Effector memory CD4-positive, alpha-beta T cell (primary cell): Measurements from ENCODE around the gene HNRNPUL1.
A peak's percentile ranks its signal among the peaks of the same experiment; 100 is the strongest.

ENCODE experiments used
- DNase-seq, 3 donors: peaks; one replicate each; pipeline ENCODE4 v3.0.0-alpha.2; 2020
- H3K27ac ChIP-seq: 2 replicates; pipeline ENCODE4 v1.7.0; 2013; ENCODE audit warnings: mild to moderate bottlenecking, low read length, moderate library complexity; ENCODE audit not compliant: insufficient read depth, poor library complexity, severe bottlenecking
- H3K27me3 ChIP-seq: replicated peaks from 2 replicates; pipeline ENCODE4 v1.7.0; 2013; ENCODE audit warnings: mild to moderate bottlenecking, low read length; ENCODE audit not compliant: insufficient read depth, control insufficient read depth, poor library complexity, severe bottlenecking
- H3K36me3 ChIP-seq: 2 replicates; pipeline ENCODE4 v1.7.0; 2013; ENCODE audit warnings: mild to moderate bottlenecking, low read length, moderate library complexity; ENCODE audit not compliant: control insufficient read depth, insufficient read depth
- H3K4me1 ChIP-seq: 2 replicates; pipeline ENCODE4 v1.7.0; 2013; ENCODE audit warnings: low read length, mild to moderate bottlenecking; ENCODE audit not compliant: control insufficient read depth, insufficient read depth, poor library complexity, severe bottlenecking
- H3K4me3 ChIP-seq: 2 replicates; pipeline ENCODE4 v1.7.0; 2013; ENCODE audit warnings: low read length, low read depth, mild to moderate bottlenecking; ENCODE audit not compliant: insufficient read depth, poor library complexity, severe bottlenecking
- H3K9me3 ChIP-seq: 2 replicates; pipeline ENCODE4 v1.7.0; 2013; ENCODE audit warnings: mild to moderate bottlenecking, low read length, moderate library complexity; ENCODE audit not compliant: control insufficient read depth
- total RNA-seq, 3 donors: gene quantifications; one replicate each; lab custom pipeline; 2026; lab: John Stamatoyannopoulos, UW

The HNRNPUL1 gene
- 220 to 348 (median 265) reads per million in 3 donors for total RNA-seq

DNA sequence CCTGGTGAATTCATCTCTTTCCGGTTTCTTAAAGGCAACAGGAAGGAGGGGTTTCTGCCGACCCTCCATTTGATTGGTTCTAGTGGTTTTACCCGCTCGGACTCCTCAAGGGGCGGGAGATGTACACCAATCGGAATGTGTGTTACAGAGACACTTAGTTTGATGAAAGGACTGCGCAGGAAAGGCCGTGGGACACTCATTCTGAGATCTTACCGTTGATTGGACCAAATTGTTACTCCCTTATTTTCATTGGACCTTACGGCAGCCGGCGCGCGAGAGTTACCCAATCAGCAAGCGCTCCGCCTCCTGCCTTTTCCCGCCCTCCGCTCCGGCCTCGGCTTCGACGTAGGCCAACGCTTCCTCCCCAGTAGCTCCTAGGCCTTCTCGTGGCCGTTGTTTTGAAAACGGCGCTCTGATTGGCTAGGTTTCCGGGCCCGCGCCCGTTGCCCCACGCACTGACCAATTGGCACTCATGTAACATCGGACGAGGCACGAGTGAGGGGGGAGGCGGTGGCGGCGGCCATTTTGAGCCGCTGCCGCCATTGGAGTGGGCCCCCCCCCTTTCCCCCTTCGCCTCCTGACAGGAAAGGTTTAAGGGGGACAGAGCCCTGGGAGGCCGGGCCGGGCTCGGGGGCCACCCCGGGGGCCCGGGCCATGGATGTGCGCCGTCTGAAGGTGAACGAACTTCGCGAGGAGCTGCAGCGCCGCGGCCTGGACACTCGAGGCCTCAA, at the start of gene HNRNPUL1:
Gene HNRNPUL1 (plus strand): TSS at position 523 of the 731 bp plus-strand sequence. CDS start 132 bp downstream, at position 655.
- Histone ChIP-seq H3K4me3 (peak within 1 kb of the TSS; percentile 79), H3K27ac (peak within 1 kb of the TSS; percentile 100), H3K9me3 (no peaks in the 10 kb centered on the region), H3K4me1 (peaks cover 18% of the 10 kb centered on the region), H3K27me3 (no peaks in the 10 kb centered on the region), H3K36me3 (peaks cover 11% of the 10 kb centered on the region)
- peak; percentile 99 for DNase-seq

DNA sequence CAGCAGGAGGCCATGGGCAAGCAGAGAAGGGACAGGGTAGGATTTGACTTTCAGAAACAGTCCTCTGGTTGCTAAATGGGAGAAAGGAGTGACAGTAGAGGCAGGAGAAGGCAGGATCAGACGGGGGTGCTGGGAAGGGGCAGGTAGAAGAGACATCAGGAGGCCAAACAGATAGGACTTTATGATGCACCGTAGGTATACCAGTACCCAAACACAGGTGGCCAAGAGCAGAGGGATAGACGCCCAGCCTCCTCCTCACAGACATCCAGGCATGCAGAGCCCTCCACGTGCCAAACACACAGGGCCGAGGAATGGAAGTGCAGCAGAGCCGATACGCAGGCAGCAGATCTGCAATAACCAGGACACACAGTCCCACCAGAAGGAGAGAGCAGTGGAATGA, 46.4 kb upstream of the HNRNPUL1 start:
- Histone ChIP-seq H3K4me1 (no peaks in the 10 kb centered on the region), H3K27ac (no peak overlapping the region), H3K9me3 (no peaks in the 10 kb centered on the region), H3K4me3 (no peak overlapping the region), H3K36me3 (no peaks in the 10 kb centered on the region), H3K27me3 (no peaks in the 10 kb centered on the region)
- DNase-seq = no peak

DNA sequence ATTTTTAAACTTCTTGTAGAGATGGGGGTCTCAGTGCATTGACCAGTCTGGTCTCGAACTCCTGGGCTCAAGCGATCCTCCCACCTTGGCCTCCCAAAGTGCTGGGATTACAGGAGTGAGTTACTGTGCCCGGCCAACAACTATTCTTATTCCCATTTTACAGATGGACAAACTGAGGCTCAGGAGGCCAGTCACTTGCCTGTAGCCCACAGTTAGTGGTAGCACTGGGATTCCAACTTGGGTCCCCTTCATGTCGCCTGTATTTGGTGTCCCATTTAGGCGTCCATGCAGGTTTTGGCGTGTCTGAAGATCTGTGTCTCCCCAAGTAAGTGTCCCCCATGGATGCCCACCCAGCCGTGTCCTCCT, 45.9 kb upstream of the HNRNPUL1 start:
- Histone ChIP-seq H3K9me3 (no peaks in the 10 kb centered on the region), H3K36me3 (no peaks in the 10 kb centered on the region), H3K4me3 (no peak overlapping the region), H3K4me1 (no peaks in the 10 kb centered on the region), H3K27me3 (no peaks in the 10 kb centered on the region), H3K27ac (no peak overlapping the region)
- DNase-seq = no peak

GRCh38 chr19:41218615-41219507, 45.3 kb upstream of the HNRNPUL1 start, which contains the start of gene AXL:
Gene AXL, plus strand, starts transcription at chr19:41219223. Its CDS starts 170 bp downstream, at chr19:41219393.
- no peak within 1 kb of the TSS for H3K4me3 ChIP-seq
- DNase-seq = no peak
- H3K36me3 ChIP-seq = no peaks in the 10 kb centered on the region
- no peak within 1 kb of the TSS for H3K27ac ChIP-seq
- no peaks in the 10 kb centered on the region for H3K27me3 ChIP-seq
- H3K9me3 ChIP-seq = no peaks in the 10 kb centered on the region
- H3K4me1 ChIP-seq = no peaks in the 10 kb centered on the region

DNA sequence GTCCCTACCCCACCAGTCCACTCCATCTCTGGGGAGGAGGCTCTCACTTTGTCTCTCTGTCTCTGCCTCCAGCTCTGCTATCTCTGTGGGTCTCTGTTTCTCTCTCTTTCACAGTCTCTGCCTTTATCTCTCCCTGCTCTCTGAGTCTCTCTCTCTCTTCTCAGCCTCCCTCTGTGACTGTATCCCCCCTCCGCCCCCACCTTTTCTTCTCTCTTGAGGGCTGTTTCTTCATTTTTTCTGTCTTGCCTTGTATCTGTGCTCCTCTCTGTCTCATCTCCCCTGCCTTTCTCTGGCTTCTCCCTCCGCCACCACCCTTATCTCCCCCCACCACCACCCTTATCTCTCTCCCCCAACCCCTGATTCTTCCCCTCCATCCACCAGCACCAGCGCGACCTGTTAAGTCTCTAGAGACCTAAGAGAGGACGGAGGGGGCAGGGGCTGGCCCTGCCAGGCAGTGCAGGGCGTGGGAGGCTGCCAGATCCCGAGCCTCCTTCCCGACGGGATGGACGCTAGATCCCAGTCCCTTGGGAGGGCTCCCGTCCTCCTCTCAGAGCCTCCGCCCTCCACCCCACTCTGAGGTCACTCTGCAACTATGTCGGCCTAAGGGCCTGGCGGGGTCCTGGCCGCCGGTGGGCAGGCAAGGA, 44.1 kb upstream of the HNRNPUL1 start:
- H3K27ac ChIP-seq = no peak overlapping the region
- no peaks in the 10 kb centered on the region for H3K9me3 ChIP-seq
- no peaks in the 10 kb centered on the region for H3K27me3 ChIP-seq
- H3K36me3 ChIP-seq = no peaks in the 10 kb centered on the region
- no peaks in the 10 kb centered on the region for H3K4me1 ChIP-seq
- DNase-seq = no peak
- H3K4me3 ChIP-seq = no peak overlapping the region

GRCh38 chr19:41220811-41221210, 43.4 kb upstream of the HNRNPUL1 start:
- H3K27me3 ChIP-seq = no peaks in the 10 kb centered on the region
- no peak for DNase-seq
- H3K9me3 ChIP-seq = no peaks in the 10 kb centered on the region
- no peak overlapping the region for H3K27ac ChIP-seq
- no peaks in the 10 kb centered on the region for H3K4me1 ChIP-seq
- H3K36me3 ChIP-seq = no peaks in the 10 kb centered on the region
- H3K4me3 ChIP-seq = no peak overlapping the region

- Histone ChIP-seq H3K36me3 (no peaks in the 10 kb centered on the region), H3K27ac (no peak overlapping the region), H3K9me3 (no peaks in the 10 kb centered on the region), H3K27me3 (no peaks in the 10 kb centered on the region), H3K4me1 (peaks cover 2% of the 10 kb centered on the region), H3K4me3 (no peak overlapping the region)
- DNase-seq = no peak
These were observed 42.5 kb upstream of the HNRNPUL1 start for GRCh38 chr19:41221514-41222205.

GRCh38 chr19:41222240-41222639, 41.9 kb upstream of the HNRNPUL1 start:
- DNase-seq = no peak
- Histone ChIP-seq H3K4me1 (peaks cover 6% of the 10 kb centered on the region), H3K9me3 (no peaks in the 10 kb centered on the region), H3K36me3 (no peaks in the 10 kb centered on the region), H3K27ac (no peak overlapping the region), H3K4me3 (no peak overlapping the region), H3K27me3 (no peaks in the 10 kb centered on the region)

- Histone ChIP-seq H3K27ac (no peak overlapping the region), H3K27me3 (no peaks in the 10 kb centered on the region), H3K36me3 (no peaks in the 10 kb centered on the region), H3K4me1 (peaks cover 6% of the 10 kb centered on the region), H3K4me3 (no peak overlapping the region), H3K9me3 (no peaks in the 10 kb centered on the region)
- DNase-seq = no peak
These were observed 40.5 kb upstream of the HNRNPUL1 start for GRCh38 chr19:41223431-41224234.
